Stimulated activated CD8-positive, alpha-beta memory T cell treated with anti-CD3 and anti-CD28 coated beads, Interleukin-15, amount 100 ng/mL, for 4 hours (primary cell): ENCODE data around the gene TSPAN5.
"Not testable (repeated sequence)": the region's sequence is repeated elsewhere in the genome, so short reads cannot be mapped to it uniquely, and the experiment has no call there.

Source experiments
- DNase-seq, 2 donors: peaks; one replicate each; pipeline ENCODE4 v3.0.0-alpha.2; 2020; ENCODE audit warnings: low read depth in 2 of 2

The TSPAN5 gene

GRCh38 chr4:98496152-98496845, 162.1 kb downstream of the TSPAN5 start:
- DNase-seq, result no peak

- no peak for DNase-seq
Observed at GRCh38 chr4:98493296-98493695, 165.1 kb downstream of the TSPAN5 start.

GRCh38 chr4:98491899-98492559, 166.4 kb downstream of the TSPAN5 start:
- no peak for DNase-seq

- DNase-seq, result no peak
Observed at GRCh38 chr4:98490251-98490650, 168.2 kb downstream of the TSPAN5 start.

GRCh38 chr4:98485816-98486345, 172.5 kb downstream of the TSPAN5 start:
- DNase-seq, result no peak

GRCh38 chr4:98484031-98484430, 174.4 kb downstream of the TSPAN5 start:
- DNase-seq, result no peak

- DNase-seq, result peak in 1 of 2 donors; percentile 10
Observed at GRCh38 chr4:98482847-98483806, 175.3 kb downstream of the TSPAN5 start.

GRCh38 chr4:98482503-98482846, 175.9 kb downstream of the TSPAN5 start:
- DNase-seq, result no peak

GRCh38 chr4:98481167-98481566, 177.2 kb downstream of the TSPAN5 start:
- no peak for DNase-seq

GRCh38 chr4:98480535-98480934, 177.9 kb downstream of the TSPAN5 start:
- no peak for DNase-seq

- DNase-seq, result not testable (repeated sequence)
Observed at GRCh38 chr4:98479590-98479989, 178.8 kb downstream of the TSPAN5 start.

- DNase-seq, result no peak
Observed at GRCh38 chr4:98476891-98477290, 181.5 kb downstream of the TSPAN5 start.

GRCh38 chr4:98474408-98474844, 184.0 kb downstream of the TSPAN5 start:
- DNase-seq, result no peak

GRCh38 chr4:98473046-98473445, 185.4 kb downstream of the TSPAN5 start:
- DNase-seq, result no peak

GRCh38 chr4:98470831-98471230, 187.6 kb downstream of the TSPAN5 start:
- DNase-seq, result no peak

- DNase-seq, result no peak
Observed at GRCh38 chr4:98470366-98470765, 188.0 kb downstream of the TSPAN5 start.

- DNase-seq, result no peak
Observed at GRCh38 chr4:98469771-98470170, 188.6 kb downstream of the TSPAN5 start.

- DNase-seq, result no peak
Observed at GRCh38 chr4:98468709-98469108, 189.7 kb downstream of the TSPAN5 start.

GRCh38 chr4:98467627-98468072, 190.8 kb downstream of the TSPAN5 start:
- DNase-seq, result peak; percentile 33 to 63

GRCh38 chr4:98466868-98467599, 191.4 kb downstream of the TSPAN5 start:
- no peak for DNase-seq

- no peak for DNase-seq
Observed at GRCh38 chr4:98462487-98462886, 195.9 kb downstream of the TSPAN5 start.
